PC-3 (cell line): ENCODE results near the gene SIGLEC12. TPM values are rescaled to one million over a fixed set of nuclear protein-coding genes. Genes with fewer than 3 reads are reported as not detected.

Source experiments
- ATAC-seq: fragments of 200-7000 bp; cut with Tn5 transposase; 2 replicates; pipeline ENCODE4 v1.9.1; 2020; ENCODE audit warnings: mild to moderate bottlenecking, moderate library complexity
- BruUV-seq: library from RNA; stranded (reverse); fragments of 400-500 nt; replicated peaks from 2 replicates; lab custom pipeline; 2021; lab: Mats Ljungman, UMichigan
- CTCF ChIA-PET: fragments of 300-600 bp; sonication (Branson Sonifier 250); formaldehyde crosslinking; loops from one replicate; lab custom pipeline; 2022; ENCODE audit warnings: antibody characterized with exemption; lab: Charles Lee
- POLR2A ChIA-PET: fragments of 300-600 bp; sonication (Branson Sonifier 250); formaldehyde crosslinking; loops from one replicate; lab custom pipeline; 2022; ENCODE audit warnings: antibody characterized with exemption; ENCODE audit not compliant: unreplicated experiment; lab: Charles Lee
- DNase-seq: peaks from one replicate; pipeline ENCODE4 v3.0.0-alpha.2; 2015
- H2AFZ ChIP-seq: fragments of 300-600 bp; sonication (generic); 2 replicates; pipeline ENCODE4 v1.6.0; 2016; ENCODE audit warnings: antibody characterized with exemption, low read length
- H3F3A ChIP-seq: fragments of 300-600 bp; sonication (generic); one replicate; pipeline ENCODE4 v1.6.0; 2017; ENCODE audit warnings: antibody characterized with exemption, low read length, control low read depth, mild to moderate bottlenecking; ENCODE audit not compliant: unreplicated experiment
- H3K27ac ChIP-seq: fragments of 300-600 bp; sonication (generic); 2 replicates; pipeline ENCODE4 v1.5.1; 2016; ENCODE audit warnings: mild to moderate bottlenecking, low read length
- H3K27me3 ChIP-seq: fragments of 300-600 bp; sonication (generic); 2 replicates; pipeline ENCODE4 v1.6.1; 2016; ENCODE audit warnings: low read length, mixed read lengths
- H3K36me3 ChIP-seq: fragments of 300-600 bp; sonication (generic); 2 replicates; pipeline ENCODE4 v1.6.1; 2016; ENCODE audit warnings: low read depth, mixed run types, low read length, mixed read lengths
- H3K4me1 ChIP-seq: fragments of 300-600 bp; sonication (generic); 2 replicates; pipeline ENCODE4 v1.5.1; 2016; ENCODE audit warnings: low read length; ENCODE audit not compliant: insufficient read depth
- H3K4me2 ChIP-seq: fragments of 300-600 bp; sonication (generic); 2 replicates; pipeline ENCODE4 v1.6.0; 2016; ENCODE audit warnings: low read length
- H3K4me3 ChIP-seq: fragments of 300-600 bp; sonication (generic); 2 replicates; pipeline ENCODE4 v1.5.1; 2016; ENCODE audit warnings: mild to moderate bottlenecking, low read length, mixed read lengths
- H3K79me2 ChIP-seq: fragments of 300-600 bp; sonication (generic); 2 replicates; pipeline ENCODE4 v1.6.1; 2017; ENCODE audit warnings: low read length, mixed read lengths
- H3K9ac ChIP-seq: fragments of 300-600 bp; sonication (generic); 2 replicates; pipeline ENCODE4 v1.6.0; 2016; ENCODE audit warnings: mild to moderate bottlenecking, low read length
- H3K9me2 ChIP-seq: fragments of 300-600 bp; sonication (generic); replicated peaks from 2 replicates; pipeline ENCODE4 v1.6.1; 2016; ENCODE audit warnings: mixed run types, low read length, mixed read lengths
- H3K9me3 ChIP-seq: fragments of 300-600 bp; sonication (generic); 2 replicates; pipeline ENCODE4 v1.6.1; 2016; ENCODE audit warnings: low read length, mixed read lengths
- H4K20me1 ChIP-seq: fragments of 300-600 bp; sonication (generic); 2 replicates; pipeline ENCODE4 v1.6.1; 2016; ENCODE audit warnings: low read length, mixed read lengths
- EZH2 ChIP-seq: fragments of 300-600 bp; sonication (generic); IDR thresholded peaks from one replicate; pipeline ENCODE4 v1.6.1; 2017; ENCODE audit warnings: antibody characterized with exemption, mild to moderate bottlenecking, low read length; ENCODE audit not compliant: unreplicated experiment
- EZH2phosphoT487 ChIP-seq: fragments of 300-600 bp; sonication (generic); IDR thresholded peaks from 2 replicates; pipeline ENCODE4 v1.6.1; 2018; ENCODE audit warnings: mild to moderate bottlenecking, antibody characterized with exemption, low read length, borderline replicate concordance
- intact Hi-C: fragments of 100-400 bp; cut with micrococcal nuclease; formaldehyde crosslinking; loops from 2 replicates; pipeline ENCODE4 v1.9.0; 2023
- total RNA-seq: library from RNA; depleted of rRNA; stranded (reverse); fragments of >200 nt; gene quantifications from 2 replicates; pipeline ENCODE4 v1.2.3, GENCODE V29; 2014
- TF ChIP-seq, protein P1 (sequence below): fragments of 300-600 bp; sonication (generic); conservative IDR thresholded peaks from 2 replicates; pipeline ENCODE4 v1.5.1; 2017; ENCODE audit warnings: antibody characterized with exemption, low read depth, mild to moderate bottlenecking, low read length

The SIGLEC12 gene
- total RNA-seq, 1 experiment from 2014 or later = not detected

DNA sequence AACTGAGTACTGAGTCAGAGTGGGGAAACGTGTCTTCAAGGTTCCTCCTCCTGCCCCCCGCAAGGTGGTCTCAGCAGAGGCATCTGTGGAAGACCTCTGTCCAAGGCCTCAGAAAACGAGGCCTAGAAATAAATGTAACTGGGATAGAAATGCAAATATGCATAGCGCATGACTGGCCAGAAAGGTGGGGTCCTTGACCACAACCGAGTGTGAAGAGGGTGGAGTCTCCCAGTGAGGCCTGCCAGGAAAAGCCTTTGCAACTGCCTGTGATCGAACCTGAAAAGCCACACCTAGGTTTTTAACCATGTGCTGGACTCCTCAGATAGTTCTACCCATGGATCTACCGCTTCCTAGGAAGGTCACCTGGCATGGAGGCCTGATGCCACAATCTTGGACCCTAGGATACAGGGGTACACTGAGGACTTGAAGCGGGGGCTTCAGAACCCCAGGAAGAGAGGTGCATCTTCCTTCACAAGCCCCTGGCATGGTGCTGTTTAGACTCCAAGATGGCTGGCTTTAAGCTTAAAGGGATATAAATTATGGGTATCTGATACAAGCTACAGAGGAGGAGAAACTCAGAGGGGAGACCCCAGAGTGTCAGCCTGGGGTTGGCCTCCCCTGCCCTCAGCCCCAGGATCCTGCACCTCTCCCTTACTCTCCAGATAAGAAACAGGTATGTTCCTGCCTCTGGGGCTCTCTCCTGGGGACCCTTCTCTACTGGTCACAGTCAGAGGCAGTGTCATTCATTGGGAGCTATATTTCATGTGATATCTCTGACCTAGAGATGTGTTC is 48.1 kb upstream of the SIGLEC12 start:
- Histone ChIP-seq H3F3A (no peaks in the 10 kb centered on the region), H3K79me2 (no peaks in the 10 kb centered on the region), H3K9me3 (no peaks in the 10 kb centered on the region), H3K4me1 (peaks cover 15% of the 10 kb centered on the region), H3K4me3 (no peak overlapping the region), H4K20me1 (no peaks in the 10 kb centered on the region), H3K9me2 (no peaks in the 10 kb centered on the region), H3K9ac (no peak overlapping the region), H2AFZ (no peak overlapping the region), H3K36me3 (no peaks in the 10 kb centered on the region), H3K4me2 (no peak overlapping the region), H3K27ac (no peak overlapping the region), H3K27me3 (peaks cover 16% of the 10 kb centered on the region; the same call in 1 of the 2 replicates)
- DNase-seq (no peak), ATAC-seq (no peak)
- TF ChIP-seq EZH2 (no peak), EZH2phosphoT487 (no peak)
- TF ChIP-seq, protein P1, sequence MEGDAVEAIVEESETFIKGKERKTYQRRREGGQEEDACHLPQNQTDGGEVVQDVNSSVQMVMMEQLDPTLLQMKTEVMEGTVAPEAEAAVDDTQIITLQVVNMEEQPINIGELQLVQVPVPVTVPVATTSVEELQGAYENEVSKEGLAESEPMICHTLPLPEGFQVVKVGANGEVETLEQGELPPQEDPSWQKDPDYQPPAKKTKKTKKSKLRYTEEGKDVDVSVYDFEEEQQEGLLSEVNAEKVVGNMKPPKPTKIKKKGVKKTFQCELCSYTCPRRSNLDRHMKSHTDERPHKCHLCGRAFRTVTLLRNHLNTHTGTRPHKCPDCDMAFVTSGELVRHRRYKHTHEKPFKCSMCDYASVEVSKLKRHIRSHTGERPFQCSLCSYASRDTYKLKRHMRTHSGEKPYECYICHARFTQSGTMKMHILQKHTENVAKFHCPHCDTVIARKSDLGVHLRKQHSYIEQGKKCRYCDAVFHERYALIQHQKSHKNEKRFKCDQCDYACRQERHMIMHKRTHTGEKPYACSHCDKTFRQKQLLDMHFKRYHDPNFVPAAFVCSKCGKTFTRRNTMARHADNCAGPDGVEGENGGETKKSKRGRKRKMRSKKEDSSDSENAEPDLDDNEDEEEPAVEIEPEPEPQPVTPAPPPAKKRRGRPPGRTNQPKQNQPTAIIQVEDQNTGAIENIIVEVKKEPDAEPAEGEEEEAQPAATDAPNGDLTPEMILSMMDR = no peak
- POLR2A ChIA-PET = interaction anchor here (0.6 kb wide), 1 partner anchor 210 kb away, joined by 3 read pairs; no protein-coding TSS in a partner anchor
- intact Hi-C loops = no loop called here
- CTCF ChIA-PET = no interaction called here
- BruUV-seq = no TSS peak

DNA sequence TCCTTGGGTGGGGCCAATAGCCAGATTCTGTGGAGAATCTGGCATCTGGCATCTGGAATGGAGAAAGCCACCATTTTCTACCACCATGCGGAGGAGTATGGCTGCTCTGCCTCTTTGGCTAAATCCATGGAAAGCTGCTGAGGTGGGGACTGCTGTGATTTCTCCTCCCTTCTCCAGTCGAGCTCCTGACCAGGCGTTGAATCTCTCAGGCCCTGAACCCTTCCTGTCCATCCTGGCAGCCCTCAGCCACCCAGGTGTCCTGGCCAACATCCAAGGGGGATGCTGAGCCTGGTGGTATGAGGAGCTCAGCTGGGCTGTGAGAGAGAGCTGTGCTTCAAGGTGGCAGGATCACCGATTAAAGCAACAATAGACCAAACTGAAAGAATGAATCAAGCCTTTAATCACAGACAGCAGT is 47.3 kb upstream of the SIGLEC12 start:
- DNase-seq = no peak
- ChIA-PET CTCF (no interaction called here), POLR2A (no interaction called here)
- no peak overlapping the region for H3K4me2 ChIP-seq
- no peaks in the 10 kb centered on the region for H3K36me3 ChIP-seq
- no peaks in the 10 kb centered on the region for H4K20me1 ChIP-seq
- H3K9me2 ChIP-seq = no peaks in the 10 kb centered on the region
- TF ChIP-seq EZH2phosphoT487 = no peak
- TF ChIP-seq EZH2 = no peak
- TF ChIP-seq, protein P1 = no peak
- no peak overlapping the region for H3K27ac ChIP-seq
- intact Hi-C loops = no loop called here
- peaks cover 15% of the 10 kb centered on the region for H3K4me1 ChIP-seq
- no peaks in the 10 kb centered on the region for H3K9me3 ChIP-seq
- no peak overlapping the region for H3K4me3 ChIP-seq
- H3F3A ChIP-seq = no peaks in the 10 kb centered on the region
- peaks cover 20% of the 10 kb centered on the region for H3K27me3 ChIP-seq
- BruUV-seq = no TSS peak
- H3K9ac ChIP-seq = no peak overlapping the region
- H2AFZ ChIP-seq = no peak overlapping the region
- no peaks in the 10 kb centered on the region for H3K79me2 ChIP-seq
- ATAC-seq = no peak

DNA sequence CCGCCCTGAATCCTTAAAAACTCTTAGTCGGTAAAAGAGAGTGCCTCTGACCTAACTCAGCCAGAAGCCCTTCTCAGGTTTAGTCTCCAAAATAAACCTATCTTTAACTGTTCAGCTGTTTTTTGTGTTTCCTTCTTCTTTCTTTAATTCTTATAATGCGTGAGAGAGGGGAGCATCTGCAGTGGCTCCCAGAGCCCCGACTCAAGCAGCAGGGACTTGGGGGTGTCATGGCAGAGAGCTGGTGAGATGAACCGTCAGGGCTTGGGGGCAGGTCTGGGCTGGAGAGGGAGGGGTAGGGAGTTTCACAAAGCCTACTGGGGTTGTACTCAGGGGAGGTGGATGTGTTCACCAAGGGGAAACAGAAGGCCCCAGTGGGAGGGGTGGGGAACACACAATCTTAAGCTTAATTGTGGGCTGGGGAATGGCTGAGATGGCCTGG is 46.6 kb upstream of the SIGLEC12 start:
- no peaks in the 10 kb centered on the region for H3K36me3 ChIP-seq
- peaks cover 15% of the 10 kb centered on the region for H3K4me1 ChIP-seq
- H3K4me2 ChIP-seq = no peak overlapping the region
- TF ChIP-seq EZH2 (no peak), EZH2phosphoT487 (no peak)
- TF ChIP-seq, protein P1 = no peak
- H3K79me2 ChIP-seq = no peaks in the 10 kb centered on the region
- H3K9me3 ChIP-seq = no peaks in the 10 kb centered on the region
- no peaks in the 10 kb centered on the region for H3F3A ChIP-seq
- H3K27me3 ChIP-seq = peaks cover 24% of the 10 kb centered on the region
- no peak overlapping the region for H3K27ac ChIP-seq
- intact Hi-C loops = no loop called here
- BruUV-seq = no TSS peak
- no peak for DNase-seq
- H3K9ac ChIP-seq = no peak overlapping the region
- no peak overlapping the region for H2AFZ ChIP-seq
- H4K20me1 ChIP-seq = no peaks in the 10 kb centered on the region
- POLR2A ChIA-PET = no interaction called here
- no peaks in the 10 kb centered on the region for H3K9me2 ChIP-seq
- CTCF ChIA-PET = no interaction called here
- no peak for ATAC-seq
- H3K4me3 ChIP-seq = no peak overlapping the region
